DMS 273 treated with DMSO at 0.1 percent for 48 hours (cell line): Measurements from ENCODE around the gene VIT.
A peak's percentile ranks its signal among the peaks of the same experiment; 100 is the strongest.

Experiments
- DNase-seq: peaks from one replicate; lab custom pipeline; 2025; lab: John Stamatoyannopoulos, UW

Gene VIT

DNA sequence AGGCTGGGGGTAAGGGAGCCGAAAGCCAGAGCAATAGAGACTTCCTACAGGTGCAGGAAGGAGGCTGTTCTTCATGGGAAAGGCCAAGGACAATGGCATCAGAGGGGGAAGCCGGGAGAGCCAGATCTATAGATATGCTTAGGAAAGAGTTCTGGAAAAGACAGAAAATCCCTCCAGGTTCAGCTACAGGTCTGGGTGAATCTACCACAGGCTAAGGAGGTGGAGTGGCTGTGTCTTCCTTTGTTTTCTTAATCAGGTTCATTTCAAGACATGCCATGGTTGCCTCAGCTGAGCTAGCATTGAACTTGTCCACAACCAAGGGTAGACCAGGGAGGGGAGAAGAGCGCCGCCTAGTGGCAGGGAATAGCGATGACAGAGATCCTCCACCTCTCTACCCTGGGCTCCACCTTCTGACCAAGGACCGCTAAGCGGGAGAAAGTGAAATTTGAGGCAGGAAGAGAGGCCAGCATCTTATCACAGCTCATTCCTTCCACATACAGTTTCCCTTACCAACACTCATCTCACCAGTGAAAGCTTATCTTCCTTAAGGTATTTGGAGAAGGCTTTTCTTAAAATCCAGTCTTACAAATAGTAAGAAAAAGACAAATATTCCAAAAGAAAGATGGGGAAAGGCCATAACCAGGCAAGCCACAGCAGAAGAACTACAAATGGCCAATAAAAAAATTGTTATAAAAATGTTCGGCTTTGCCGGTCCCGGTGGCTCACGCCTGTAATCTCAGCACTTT is 74.2 kb downstream of the VIT start:
- DNase-seq, result no peak

DNA sequence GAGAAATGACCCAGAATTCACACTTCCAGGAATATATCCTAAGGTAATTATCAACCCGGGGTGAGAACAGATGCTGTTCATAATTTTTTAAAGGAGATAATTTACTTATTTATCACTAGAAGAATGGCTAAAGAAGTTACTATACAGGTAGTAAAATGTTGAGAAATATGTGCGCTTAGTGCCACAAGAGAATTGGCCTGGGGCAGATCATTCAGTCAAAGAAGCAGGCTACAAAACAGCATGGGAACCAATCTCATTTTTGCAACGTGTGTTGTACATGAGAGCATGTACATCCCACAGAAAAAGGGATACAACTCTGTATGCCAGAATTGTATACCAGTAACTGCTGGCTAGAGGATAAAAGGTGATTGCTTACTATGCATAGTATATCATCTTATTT is 75.2 kb downstream of the VIT start:
- DNase-seq, result no peak

DNA sequence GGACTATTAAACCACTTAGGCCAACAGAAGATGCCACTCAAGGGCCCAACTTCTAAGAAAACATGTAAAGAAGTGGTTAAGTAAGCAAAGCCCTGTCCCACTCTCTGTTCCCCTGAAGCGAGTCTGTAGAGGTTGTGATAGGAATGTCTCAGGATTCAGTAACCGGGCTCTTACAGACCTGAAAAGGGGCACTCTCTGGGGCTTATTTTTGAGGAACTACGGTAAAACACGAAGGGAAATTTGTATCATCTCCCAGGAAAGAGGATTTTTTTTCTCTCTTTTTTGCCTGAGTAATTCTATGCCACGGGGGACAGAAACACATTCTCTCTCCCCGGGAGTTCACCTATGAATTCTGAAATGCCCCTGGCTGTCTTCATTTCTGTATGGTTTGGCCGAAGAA is 77.4 kb downstream of the VIT start:
- DNase-seq, result no peak

DNA sequence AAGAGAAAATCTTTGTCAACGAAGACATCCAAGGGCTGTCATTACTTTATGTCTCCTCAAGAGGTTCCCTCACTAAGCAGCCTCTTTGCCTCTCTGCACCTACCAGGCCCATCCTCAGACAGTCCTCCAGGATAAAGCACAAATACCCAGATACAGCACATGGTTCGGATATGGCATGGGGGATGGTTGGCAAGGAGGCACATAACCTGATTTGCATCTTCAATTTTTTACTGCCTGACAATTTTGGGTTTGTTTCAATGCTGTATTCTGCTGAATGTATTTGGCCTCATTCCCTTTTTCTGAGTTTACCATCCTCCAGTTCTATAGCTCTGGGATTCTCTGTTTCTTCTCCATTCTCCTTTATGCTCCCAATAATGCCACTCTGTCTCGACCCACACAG is 78.8 kb downstream of the VIT start:
- no peak for DNase-seq

DNA sequence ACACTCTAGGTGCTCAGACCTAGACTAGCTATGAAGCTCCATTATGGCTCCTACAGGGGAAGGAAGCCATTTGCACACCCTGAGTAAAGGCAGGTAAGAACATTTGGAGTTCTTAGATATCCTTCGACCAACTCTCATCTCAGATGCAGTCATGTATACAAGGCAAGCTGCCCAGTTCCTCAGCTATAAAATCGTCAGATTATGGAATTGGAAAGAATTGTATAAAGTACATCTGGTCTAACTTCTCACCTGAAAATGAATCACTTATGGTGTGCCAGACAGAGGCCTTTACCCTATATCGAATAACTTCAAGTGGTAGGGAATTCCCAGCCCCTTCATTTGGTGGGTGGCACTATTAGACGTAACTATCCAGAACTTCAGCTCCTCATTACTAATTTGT is 79.3 kb downstream of the VIT start:
- no peak for DNase-seq

DNA sequence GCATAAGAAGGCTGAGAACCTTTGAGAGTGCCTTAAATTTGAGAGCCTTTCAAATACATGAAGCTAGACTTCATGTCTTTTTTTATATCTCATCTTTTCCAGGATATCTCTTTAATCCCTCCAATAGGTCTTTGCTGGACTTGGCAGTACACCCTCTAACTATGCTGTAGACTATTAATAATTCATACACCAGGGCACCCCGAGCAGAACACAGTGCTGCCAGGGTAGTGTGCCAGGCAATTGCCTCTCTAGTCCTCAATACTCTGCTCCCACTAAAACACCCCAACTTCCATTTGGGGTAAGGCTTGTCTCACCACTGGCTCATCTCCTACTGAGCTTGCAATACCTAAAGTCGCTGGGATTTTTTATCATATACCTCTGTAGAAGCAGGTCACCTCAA is 80.8 kb downstream of the VIT start:
- no peak for DNase-seq

DNA sequence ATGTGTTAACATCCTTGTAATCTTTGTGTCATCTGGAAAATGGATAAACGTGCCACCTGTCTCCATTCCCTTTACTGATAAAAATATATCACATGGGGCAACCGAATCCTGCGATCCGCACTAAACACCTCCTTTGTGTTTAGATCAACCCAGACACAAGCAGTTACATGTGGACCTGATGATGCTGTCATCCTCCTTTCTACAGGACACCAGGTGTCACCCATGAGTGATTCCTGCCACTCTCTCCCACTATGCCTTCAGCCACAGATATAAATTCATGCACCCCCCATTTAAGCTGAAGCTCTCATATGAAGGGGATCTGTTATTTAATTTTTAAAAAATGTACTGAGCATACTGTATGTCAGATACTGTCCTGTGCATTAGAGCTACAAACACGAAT is 81.3 kb downstream of the VIT start:
- no peak for DNase-seq

DNA sequence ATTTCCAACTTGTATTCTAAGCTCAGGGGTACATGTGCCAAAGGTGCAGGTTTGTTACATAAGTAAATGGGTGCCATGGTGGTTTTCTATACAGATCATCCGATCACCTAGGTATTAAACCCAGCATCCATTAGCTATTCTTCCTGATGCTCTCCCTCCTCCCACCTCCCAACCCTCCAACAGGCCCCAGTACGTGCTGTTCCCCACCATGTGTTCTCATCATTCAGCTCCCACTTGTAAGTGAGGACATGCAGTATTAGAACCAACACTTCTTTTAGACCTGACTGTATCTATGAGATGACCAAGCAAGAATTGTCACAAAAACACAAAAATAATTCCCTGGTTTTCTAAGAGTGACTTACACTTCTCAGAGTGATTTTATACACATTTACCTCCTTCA is 83.0 kb downstream of the VIT start:
- no peak for DNase-seq

DNA sequence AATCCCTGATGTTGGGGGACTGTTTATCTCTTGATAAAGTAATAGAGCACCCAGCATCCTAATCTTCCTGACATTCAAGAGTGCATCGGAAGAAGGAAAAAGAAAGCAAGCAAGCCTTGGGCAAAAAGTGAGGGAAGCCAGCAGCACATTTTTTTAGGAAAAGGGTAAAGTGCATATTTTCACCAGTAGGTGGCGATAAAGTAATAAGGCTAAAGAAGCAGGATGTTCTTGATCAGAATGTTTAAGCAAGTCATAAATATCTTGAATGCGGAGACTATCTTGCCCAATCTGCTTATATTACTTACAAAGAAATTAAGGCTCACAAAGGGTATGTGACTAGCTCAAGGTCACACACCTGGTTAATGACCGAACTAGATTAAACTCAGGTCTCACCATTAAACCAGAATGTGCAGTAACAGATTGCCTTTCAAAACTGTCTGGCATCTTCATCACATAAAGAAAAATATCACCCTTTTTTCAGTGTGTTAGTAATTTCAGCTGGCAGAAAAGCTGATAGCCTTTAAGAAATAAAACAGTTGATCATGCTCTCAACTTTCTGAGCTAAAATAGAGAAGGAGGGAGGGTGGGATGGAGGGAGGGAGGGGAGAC is 83.8 kb downstream of the VIT start:
- peak; percentile 10 for DNase-seq

DNA sequence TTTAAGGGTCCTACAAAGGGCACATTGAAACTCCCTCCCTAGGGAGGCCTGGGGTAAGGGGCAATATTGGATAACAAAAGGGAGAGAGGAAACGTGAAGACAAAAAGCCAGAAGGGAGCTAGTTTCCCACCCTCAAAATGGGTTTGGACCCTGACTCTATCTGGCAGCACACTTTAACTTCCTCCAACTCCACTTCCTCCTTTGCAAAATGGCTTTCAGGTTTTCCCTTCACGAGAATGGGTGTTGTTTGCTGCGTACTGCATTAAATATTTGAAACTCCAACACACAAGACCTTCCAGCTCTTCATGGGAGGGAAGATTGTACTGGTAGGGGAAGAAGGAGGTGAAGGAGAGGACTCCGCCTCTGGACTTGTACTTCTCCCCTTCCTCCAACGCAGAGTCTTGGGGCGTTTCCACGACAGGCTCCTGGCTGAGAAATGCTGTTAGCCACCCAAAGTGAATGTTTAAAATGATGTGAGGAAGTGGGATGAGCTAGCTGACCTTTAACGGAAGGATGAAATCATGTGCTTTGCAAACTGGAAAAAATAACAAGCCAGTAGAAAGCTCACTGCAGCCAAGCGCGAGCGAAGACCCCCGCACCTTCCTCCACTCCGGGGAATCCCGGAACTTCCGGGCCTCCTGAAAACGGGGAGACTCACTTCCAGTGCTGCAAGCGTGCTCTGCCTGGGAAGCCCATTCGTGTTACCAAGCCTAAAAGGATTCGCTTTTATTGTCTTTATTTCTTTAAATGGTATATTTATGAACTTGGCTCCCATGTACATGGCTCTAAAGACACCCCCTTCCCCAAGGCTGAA is 85.6 kb downstream of the VIT start:
- no peak for DNase-seq

DNA sequence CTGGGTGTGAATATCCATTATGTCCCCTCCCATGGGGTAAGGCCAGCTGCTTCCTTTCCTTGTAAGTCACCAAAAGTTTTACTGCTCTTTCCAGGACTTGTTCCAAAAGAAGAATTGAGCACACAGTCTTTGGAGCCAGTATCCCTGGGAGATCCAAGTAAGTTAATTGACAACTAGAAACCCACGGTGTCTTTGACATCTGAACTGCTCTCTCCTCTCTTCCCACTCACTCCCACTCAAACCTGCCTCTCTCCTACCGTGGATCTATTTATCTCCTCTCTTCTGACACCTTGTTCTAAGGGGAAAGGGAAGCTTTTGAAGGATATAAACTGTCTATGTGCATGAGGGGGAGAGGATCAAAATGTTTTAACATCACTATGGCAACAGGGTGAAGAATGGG is 86.7 kb downstream of the VIT start:
- DNase-seq, result no peak

DNA sequence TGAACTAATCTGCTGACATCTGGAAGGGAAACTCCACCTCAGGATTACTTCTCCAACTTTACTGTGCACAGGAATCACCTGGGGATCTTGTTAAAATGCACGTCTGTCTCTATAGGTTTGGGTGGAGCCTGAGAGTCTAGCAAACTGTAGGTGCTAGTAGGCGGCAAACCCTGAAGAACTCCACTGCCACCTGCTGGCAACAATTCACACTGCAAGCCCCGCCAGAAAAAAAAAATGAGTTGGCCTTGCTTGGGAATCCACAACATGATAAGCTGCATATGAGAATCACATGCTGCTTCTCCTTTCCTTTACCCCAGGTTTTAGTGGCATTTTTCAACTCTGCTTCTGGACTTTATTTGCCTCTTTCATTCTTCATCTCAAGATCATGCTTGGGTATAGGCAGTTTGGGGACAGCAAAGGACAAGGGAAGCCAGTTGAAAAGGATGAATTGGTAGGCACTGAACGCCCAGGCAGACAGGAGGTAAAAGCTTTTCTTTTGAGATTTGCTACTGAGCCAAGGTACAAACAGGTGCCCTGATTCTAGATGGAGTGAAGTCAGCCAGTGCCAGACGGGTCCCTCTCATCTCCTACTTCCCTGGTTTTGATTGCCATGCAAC is 88.8 kb downstream of the VIT start:
- peak; percentile 3 for DNase-seq

DNA sequence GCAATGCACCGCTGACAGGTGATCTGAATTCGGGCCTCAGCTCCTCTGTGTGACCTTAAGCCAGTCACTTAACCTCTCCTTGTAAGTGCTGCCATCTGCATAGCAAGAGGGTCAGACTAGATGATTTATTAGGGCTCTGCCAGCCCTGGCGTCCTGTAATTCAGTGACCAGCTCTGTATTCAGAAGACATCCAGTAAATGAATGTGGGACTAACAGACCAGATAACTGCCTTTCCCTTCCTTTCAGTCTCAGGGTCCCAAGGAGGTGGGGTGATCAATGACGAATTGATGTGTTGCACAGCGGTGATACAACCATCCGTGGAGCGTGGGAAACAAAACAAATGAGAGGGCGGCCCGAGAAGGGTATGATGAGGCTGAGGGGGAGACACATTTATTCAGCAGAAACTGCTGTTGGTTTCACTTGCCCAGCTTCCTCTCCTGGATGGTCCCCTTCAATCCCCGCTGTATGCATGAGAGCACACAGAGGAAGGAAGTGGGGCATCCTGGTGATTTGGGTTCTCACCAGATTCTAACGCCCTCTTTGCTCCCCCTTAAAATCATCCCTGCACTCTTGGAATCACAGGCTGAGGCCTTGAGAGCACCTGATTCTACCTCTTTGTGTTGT is 92.8 kb downstream of the VIT start:
- DNase-seq, result no peak

DNA sequence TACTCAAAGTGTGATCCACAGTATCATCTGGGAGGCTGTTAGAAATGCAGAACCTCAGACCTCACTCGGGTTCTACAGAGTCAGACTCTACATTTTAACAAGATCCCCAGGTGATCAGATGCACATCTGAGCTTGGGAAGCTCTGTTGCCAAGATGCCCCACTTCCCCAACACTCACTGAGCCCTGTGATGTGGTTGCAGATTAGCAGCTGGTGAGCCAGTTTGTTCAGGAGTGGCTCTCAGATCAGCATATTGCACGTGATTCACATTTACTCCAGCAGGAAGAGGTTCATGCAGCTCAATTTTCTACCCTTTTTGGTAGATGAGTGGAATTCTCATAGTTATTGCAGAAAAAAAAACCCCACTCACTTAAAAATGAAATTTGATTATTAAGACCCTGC is 96.4 kb downstream of the VIT start:
- DNase-seq, result no peak

DNA sequence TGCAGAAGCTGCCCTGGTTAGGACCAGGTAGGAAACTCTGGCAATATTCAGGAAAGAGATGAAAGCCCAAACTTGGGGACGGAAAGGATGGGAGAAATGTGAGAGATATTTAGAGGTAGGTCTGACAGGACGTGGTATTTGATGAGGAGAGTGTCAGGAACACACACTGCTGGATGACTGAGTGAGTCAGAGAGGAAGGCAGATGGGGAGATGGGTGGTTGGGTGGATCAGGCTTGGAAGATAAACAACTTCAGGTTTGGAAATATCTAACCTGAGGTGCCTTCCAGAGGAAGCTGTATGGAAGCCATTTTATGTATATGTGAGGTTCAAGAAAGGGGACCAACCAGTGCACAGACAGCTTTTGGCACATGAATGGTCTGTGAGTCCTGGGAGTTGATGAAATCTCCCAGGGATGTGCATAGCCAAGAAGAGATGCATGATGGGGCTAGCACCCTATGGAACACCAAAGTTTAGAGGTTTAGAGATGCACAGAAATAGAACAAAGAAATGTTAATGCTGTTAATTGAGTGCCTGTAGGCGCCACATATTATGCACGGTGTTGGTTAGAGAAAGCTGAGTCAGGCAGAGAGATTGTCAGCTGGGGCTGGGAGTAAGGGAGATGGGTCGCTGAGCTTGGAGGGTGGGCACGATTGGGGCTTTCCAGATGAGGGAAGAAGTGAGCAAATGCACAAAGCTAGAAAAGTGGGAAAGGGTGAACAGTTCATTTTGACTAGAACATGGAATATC is 101.0 kb downstream of the VIT start:
- no peak for DNase-seq

DNA sequence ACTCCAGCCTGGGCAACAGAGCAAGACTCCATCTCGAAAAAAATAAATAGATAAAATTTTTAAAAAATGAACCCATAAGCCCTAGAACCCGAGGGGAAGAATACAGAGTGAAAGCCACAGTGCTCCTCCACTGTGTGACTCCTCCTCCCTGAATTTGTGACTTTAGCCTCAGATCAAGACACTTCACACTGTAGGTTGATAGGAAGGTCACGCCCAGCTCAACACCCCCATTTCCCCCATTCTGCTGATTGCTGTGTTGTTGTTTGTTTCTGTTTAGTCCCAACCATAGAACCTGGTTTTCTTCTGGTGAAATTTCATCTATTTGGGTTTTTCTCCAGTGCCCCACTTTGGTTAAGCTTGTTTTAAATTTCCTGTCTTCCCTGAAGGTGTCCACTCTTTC is 102.2 kb downstream of the VIT start:
- no peak for DNase-seq

DNA sequence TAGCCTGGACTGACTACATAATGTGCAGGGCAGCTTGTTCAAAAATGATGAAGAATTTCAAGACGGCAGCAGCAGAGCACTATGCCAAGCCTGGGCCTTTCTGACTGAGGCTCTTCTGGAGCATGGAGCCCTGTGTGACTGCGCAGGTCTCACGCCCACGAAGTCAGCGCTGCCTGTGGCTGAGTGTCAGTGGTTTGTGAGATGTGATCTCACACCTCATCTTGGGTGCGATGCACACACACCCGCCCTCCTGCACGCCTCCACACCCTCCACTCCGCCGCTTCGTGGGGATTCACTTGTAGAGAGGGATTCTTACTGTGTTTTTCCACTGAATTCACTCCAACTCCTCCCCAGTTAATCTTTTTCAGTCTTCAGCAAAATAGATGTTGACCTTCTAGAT is 103.9 kb downstream of the VIT start:
- no peak for DNase-seq

DNA sequence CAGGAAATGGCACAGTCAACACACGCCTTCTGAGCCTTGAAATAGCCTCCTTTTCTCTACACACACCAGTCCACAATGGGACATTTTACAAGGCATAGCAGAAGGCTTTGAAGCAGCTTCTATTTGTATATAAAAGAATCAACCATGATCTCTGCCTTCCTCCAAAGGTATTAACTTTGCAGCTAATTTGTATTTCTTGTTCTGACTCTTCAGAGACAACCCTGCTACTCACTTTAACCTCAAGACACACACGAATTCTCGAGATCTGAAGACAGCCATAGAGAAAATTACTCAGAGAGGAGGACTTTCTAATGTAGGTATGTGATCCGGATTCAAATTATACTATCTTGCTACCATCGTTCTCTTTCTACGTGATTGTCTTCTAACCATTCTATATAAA is 104.6 kb downstream of the VIT start:
- DNase-seq, result no peak

DNA sequence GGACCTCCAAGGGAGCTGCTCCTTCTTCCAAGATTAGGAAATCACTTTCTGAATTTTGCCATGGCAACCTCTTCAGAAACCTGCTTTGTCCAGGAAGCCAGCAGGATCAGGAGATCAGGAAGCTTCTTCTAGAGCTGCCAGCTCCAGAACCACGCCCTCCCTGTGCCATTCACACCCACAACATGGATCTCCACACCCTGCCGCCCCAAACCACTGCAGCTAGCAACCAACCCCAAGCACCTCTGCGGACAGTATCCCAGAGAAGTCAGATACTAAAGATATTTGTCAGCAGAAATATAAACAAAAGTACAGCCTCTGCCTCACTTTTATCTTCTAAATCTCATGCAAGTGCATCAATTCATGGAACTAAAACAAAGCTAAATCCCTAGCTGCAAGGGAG is 106.4 kb downstream of the VIT start:
- no peak for DNase-seq

DNA sequence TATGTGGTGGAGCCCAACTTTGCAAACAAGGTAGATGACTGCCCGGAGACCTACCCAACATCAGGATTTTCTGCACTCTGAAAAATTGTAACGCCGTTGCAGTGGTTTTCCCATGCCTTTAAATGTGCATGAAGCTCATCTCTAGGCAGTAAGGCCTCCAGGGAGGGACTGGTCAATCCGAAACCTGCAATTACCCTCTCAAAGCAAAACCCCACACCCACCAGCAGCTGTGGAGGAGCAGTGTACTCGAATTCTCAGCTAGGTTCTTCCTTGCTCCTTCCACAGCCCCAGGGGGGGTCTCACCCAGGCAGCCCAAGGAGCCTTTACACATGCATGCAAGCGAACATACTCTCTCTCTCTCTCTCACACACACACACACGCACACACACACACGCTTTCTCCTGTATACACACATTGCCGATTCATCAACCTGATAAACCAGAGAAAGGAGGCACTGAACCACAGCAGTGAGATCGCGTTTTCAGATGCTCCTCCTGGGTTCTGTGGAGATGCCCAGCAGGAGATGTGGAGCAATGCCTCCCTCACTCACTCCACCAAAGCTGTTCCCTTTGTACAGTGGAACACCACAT is 109.2 kb downstream of the VIT start:
- DNase-seq, result no peak

DNA sequence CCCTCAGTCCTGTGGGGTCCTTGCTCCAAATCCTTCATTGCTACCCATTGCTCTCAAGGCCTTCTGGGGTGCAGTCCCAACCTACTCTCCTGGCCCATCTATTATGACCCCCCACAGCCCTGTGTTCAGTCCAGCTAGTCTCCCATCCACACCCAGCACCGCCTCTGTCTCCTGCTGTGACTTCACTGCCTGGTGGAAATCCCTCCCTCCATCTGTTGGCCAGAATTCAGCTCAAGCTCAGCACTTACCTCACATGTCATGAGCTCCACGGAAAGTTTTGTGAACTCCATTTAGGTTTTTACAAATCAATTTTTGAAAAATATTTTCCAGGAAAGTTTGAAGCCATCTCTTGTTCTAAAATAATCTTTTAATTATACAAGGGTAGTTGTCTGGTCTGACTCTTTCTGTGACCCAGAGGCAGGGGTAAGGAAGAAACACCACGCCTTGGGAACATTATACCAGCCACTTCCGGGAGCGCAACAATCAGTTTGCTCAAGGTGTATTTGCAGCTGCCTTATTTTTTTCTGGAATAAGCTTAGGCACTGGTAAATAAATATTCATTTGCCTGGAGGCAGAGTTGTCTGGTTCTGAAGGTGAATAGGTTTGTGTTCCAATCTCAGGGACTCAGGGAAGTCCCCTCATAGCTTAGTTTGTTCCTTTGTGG is 110.8 kb downstream of the VIT start:
- no peak for DNase-seq
